KMS-11 (cell line): ENCODE measurements around the gene TNFSF10.

Experiments
- H2AFZ ChIP-seq: fragments of 200-600 bp; sonication (generic); 2 replicates; pipeline ENCODE4 v1.6.1; 2016; ENCODE audit warnings: antibody characterized with exemption, mixed run types, low read depth
- H3K27ac ChIP-seq: fragments of 200-600 bp; sonication (generic); 2 replicates; pipeline ENCODE4 v1.6.1; 2016; ENCODE audit warnings: mild to moderate bottlenecking, mixed run types
- H3K27me3 ChIP-seq: fragments of 200-600 bp; sonication (generic); 2 replicates; pipeline ENCODE4 v1.6.1; 2017; ENCODE audit warnings: mild to moderate bottlenecking, low read depth, mixed run types, moderate library complexity; ENCODE audit not compliant: insufficient read depth
- H3K36me3 ChIP-seq: fragments of 200-600 bp; sonication (generic); 2 replicates; pipeline ENCODE4 v1.6.1; 2017; ENCODE audit warnings: mild to moderate bottlenecking, mixed run types; ENCODE audit not compliant: insufficient read depth
- H3K4me1 ChIP-seq: fragments of 200-600 bp; sonication (generic); 2 replicates; pipeline ENCODE4 v1.6.1; 2016; ENCODE audit warnings: mild to moderate bottlenecking, low read depth, mixed run types; ENCODE audit not compliant: poor library complexity, severe bottlenecking
- H3K4me2 ChIP-seq: fragments of 200-600 bp; sonication (generic); 2 replicates; pipeline ENCODE4 v1.7.0; 2016; ENCODE audit warnings: mild to moderate bottlenecking, mixed run types
- H3K4me3 ChIP-seq: fragments of 200-600 bp; sonication (generic); IDR thresholded peaks from 2 replicates; pipeline ENCODE4 v1.6.1; 2017; ENCODE audit warnings: low read depth, low read length, mixed read lengths; ENCODE audit not compliant: insufficient read depth
- H3K79me2 ChIP-seq: fragments of 200-600 bp; sonication (generic); 2 replicates; pipeline ENCODE4 v1.6.1; 2016; ENCODE audit warnings: low read depth, mixed run types; ENCODE audit not compliant: insufficient read depth
- H3K9ac ChIP-seq: fragments of 200-600 bp; sonication (generic); 2 replicates; pipeline ENCODE4 v1.6.1; 2016; ENCODE audit warnings: mild to moderate bottlenecking, mixed run types
- H4K20me1 ChIP-seq: fragments of 200-600 bp; sonication (generic); 2 replicates; pipeline ENCODE4 v1.6.1; 2016; ENCODE audit warnings: mild to moderate bottlenecking, mixed run types; ENCODE audit not compliant: insufficient read depth
- TF ChIP-seq, protein P1 (sequence below): fragments of 200-600 bp; sonication (generic); conservative IDR thresholded peaks from 2 replicates; pipeline ENCODE4 v1.6.1; 2017; ENCODE audit warnings: low read depth, mild to moderate bottlenecking, antibody characterized with exemption, low read length, moderate library complexity, mixed read lengths

The TNFSF10 gene

DNA sequence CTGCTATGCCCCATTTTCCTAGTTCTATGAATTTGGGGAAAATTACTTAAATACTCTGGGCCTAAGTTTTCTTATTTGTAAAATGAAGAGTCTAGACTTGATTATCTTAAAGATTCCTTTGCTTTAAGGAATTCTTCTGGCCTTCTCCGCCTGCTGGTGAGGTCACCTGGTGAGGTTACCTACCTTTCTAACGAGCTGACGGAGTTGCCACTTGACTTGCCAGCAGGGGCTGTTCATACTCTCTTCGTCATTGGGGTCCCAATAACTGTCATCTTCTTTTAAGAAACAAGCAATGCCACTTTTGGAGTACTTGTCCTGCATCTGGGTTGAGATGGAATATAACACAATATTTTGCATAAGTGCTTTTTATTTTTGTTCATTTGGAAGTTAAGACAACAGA is 8.6 kb downstream of the TNFSF10 start:
- Histone ChIP-seq H3K79me2 (no peaks in the 10 kb centered on the region), H3K4me1 (no peaks in the 10 kb centered on the region), H4K20me1 (no peaks in the 10 kb centered on the region), H3K4me2 (no peak overlapping the region), H3K27ac (no peak overlapping the region), H2AFZ (no peak overlapping the region), H3K36me3 (no peaks in the 10 kb centered on the region), H3K27me3 (no peaks in the 10 kb centered on the region), H3K4me3 (no peak overlapping the region), H3K9ac (no peak overlapping the region)
- TF ChIP-seq, protein P1, sequence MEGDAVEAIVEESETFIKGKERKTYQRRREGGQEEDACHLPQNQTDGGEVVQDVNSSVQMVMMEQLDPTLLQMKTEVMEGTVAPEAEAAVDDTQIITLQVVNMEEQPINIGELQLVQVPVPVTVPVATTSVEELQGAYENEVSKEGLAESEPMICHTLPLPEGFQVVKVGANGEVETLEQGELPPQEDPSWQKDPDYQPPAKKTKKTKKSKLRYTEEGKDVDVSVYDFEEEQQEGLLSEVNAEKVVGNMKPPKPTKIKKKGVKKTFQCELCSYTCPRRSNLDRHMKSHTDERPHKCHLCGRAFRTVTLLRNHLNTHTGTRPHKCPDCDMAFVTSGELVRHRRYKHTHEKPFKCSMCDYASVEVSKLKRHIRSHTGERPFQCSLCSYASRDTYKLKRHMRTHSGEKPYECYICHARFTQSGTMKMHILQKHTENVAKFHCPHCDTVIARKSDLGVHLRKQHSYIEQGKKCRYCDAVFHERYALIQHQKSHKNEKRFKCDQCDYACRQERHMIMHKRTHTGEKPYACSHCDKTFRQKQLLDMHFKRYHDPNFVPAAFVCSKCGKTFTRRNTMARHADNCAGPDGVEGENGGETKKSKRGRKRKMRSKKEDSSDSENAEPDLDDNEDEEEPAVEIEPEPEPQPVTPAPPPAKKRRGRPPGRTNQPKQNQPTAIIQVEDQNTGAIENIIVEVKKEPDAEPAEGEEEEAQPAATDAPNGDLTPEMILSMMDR = no peak

DNA sequence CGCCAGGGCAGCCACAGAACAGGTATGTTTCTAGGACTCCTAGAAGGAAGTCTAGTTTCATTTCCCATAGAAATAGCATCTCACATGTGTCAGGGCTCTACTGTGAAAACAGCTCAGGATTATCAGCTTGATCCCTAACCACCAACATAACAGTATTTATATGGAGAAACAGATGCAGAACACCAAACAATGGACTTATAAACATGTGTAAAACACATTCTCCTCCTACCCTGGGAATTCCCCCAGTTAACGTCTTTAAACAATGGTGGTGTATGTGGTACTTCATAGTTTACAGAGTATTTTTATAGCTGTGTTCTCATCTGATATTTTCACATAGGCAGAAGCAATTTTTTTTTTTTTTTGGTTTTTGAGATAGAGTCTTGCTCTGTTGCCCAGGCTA is 9.7 kb downstream of the TNFSF10 start:
- H3K9ac ChIP-seq = no peak overlapping the region
- TF ChIP-seq, protein P1 = no peak
- no peaks in the 10 kb centered on the region for H4K20me1 ChIP-seq
- H3K4me3 ChIP-seq = no peak overlapping the region
- H3K79me2 ChIP-seq = no peaks in the 10 kb centered on the region
- no peaks in the 10 kb centered on the region for H3K27me3 ChIP-seq
- H3K36me3 ChIP-seq = no peaks in the 10 kb centered on the region
- H3K27ac ChIP-seq = no peak overlapping the region
- no peaks in the 10 kb centered on the region for H3K4me1 ChIP-seq
- no peak overlapping the region for H2AFZ ChIP-seq
- H3K4me2 ChIP-seq = no peak overlapping the region

DNA sequence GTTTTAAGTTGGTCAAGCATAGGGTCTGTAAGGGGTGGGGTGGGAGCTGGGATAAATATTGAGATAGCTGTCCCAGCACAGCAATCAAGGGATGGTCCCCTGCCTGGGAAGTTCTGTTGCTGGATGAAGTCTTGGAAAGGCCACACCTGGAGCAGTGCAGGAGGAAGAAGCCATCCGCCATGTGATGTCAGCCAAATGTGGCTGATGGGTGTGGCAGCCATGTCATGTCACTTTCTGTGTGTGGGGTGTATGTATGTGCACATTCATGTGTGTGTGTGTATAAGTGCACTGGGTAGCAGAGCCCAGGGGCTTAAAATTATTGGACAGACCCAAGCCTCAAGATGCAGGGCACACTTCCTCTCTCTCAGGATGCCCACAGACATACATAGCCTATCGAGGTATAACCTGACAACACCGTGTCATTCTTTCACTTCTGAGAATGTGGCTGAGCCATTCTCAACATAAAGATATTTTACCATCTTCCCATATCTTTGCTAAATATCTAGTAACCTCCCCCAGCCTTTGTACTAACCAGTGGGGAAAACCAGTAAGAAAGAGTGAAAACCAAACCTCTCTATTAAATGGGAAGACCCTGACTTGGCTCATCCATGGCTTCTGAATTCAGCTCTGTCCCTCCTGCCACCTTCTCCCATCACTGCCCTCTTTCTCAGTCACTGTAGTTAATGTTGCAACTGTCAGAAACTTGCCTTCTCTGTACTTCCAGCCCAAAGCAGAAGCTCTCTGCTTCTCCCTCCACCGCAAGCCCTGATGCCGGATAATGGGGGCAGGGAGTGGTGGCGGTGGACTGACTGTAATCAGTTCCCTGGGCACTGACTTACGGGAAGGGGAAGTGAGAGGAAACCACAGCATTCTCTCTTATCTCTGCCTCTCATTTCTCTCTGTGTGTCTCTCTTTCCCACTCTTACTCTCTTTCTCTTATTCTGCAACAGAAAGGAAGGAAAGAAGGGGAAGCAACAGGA is 11.2 kb downstream of the TNFSF10 start:
- no peak overlapping the region for H3K4me3 ChIP-seq
- no peaks in the 10 kb centered on the region for H3K79me2 ChIP-seq
- H3K27me3 ChIP-seq = no peaks in the 10 kb centered on the region
- H4K20me1 ChIP-seq = no peaks in the 10 kb centered on the region
- TF ChIP-seq, protein P1 = no peak
- no peak overlapping the region for H3K4me2 ChIP-seq
- H3K9ac ChIP-seq = no peak overlapping the region
- no peak overlapping the region for H2AFZ ChIP-seq
- no peak overlapping the region for H3K27ac ChIP-seq
- H3K4me1 ChIP-seq = no peaks in the 10 kb centered on the region
- H3K36me3 ChIP-seq = no peaks in the 10 kb centered on the region

- no peaks in the 10 kb centered on the region for H3K36me3 ChIP-seq
- no peaks in the 10 kb centered on the region for H3K27me3 ChIP-seq
- TF ChIP-seq, protein P1 = no peak
- H2AFZ ChIP-seq = no peak overlapping the region
- H3K27ac ChIP-seq = no peak overlapping the region
- H3K79me2 ChIP-seq = no peaks in the 10 kb centered on the region
- H3K4me1 ChIP-seq = no peaks in the 10 kb centered on the region
- no peaks in the 10 kb centered on the region for H4K20me1 ChIP-seq
- H3K9ac ChIP-seq = no peak overlapping the region
- H3K4me3 ChIP-seq = no peak overlapping the region
- no peak overlapping the region for H3K4me2 ChIP-seq
Observed at GRCh38 chr3:172506094-172506493, 17.1 kb downstream of the TNFSF10 start.
